GM12865 (cell line): ENCODE measurements around the gene MAPK8IP1.

Source experiments
- DNase-seq: peaks from one replicate; pipeline ENCODE4 v3.0.0; 2010; ENCODE audit warnings: low read depth
- H3K4me3 ChIP-seq: 2 replicates; pipeline ENCODE4 v1.5.1; 2011; ENCODE audit warnings: mild to moderate bottlenecking, low read depth, low read length, control low read depth
- TF ChIP-seq, protein P1 (sequence below): IDR thresholded peaks from 2 replicates; pipeline ENCODE4 v1.5.1; 2011; ENCODE audit warnings: low read length, control low read depth, low read depth, inconsistent platforms; ENCODE audit not compliant: insufficient read depth; ENCODE audit errors: missing control alignments

Gene MAPK8IP1

DNA sequence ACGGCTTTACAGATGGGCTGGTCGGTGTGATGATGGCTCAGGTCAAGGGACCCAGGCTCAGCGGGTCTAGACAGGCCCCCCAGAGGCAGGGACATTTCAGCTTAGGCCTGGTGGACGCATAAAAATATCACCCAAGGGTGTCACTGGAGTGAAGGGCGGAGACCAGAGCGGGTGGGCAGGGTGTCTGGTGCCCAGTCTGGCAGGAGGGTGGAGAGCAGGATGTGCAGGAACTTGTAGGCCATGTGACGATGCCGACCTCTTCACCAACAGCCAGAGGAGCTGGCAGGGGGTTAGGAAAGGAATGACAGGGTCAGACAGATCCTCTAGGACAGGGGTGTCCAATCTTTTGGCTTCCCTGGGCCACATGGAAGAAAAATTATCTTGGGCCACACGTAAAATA is 4.5 kb downstream of the MAPK8IP1 start:
- TF ChIP-seq, protein P1, sequence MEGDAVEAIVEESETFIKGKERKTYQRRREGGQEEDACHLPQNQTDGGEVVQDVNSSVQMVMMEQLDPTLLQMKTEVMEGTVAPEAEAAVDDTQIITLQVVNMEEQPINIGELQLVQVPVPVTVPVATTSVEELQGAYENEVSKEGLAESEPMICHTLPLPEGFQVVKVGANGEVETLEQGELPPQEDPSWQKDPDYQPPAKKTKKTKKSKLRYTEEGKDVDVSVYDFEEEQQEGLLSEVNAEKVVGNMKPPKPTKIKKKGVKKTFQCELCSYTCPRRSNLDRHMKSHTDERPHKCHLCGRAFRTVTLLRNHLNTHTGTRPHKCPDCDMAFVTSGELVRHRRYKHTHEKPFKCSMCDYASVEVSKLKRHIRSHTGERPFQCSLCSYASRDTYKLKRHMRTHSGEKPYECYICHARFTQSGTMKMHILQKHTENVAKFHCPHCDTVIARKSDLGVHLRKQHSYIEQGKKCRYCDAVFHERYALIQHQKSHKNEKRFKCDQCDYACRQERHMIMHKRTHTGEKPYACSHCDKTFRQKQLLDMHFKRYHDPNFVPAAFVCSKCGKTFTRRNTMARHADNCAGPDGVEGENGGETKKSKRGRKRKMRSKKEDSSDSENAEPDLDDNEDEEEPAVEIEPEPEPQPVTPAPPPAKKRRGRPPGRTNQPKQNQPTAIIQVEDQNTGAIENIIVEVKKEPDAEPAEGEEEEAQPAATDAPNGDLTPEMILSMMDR, result no peak
- DNase-seq, result no peak
- no peak overlapping the region for H3K4me3 ChIP-seq

- TF ChIP-seq, protein P1, result no peak
- H3K4me3 ChIP-seq, result no peak overlapping the region
- DNase-seq, result no peak
These were observed 5.6 kb downstream of the MAPK8IP1 start for GRCh38 chr11:45890886-45891550.

DNA sequence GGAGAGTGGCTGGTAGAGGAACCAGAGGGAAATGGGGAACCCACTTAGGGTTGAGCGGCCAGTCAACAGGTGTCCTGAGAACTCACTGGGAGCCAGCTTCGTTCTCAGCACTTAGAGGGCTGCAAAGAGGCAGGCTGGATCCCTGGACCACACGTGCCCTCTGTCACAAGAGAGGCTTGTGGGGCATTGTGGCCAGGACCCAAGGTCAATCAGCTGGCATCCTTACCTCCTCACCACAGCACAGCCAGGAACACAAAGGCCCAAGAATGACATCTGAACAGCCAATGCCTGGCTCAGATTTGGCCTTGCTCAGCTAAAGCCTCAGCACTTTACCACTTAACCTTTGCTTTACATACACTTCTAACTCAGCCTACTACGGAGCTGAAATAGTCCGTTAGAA is 7.4 kb downstream of the MAPK8IP1 start:
- no peak overlapping the region for H3K4me3 ChIP-seq
- TF ChIP-seq, protein P1, result no peak
- DNase-seq, result no peak

GRCh38 chr11:45894555-45895247 is 9.2 kb downstream of the MAPK8IP1 start:
- H3K4me3 ChIP-seq, result no peak overlapping the region
- TF ChIP-seq, protein P1, result no peak
- no peak for DNase-seq

GRCh38 chr11:45895553-45896259 is 10.3 kb downstream of the MAPK8IP1 start:
- H3K4me3 ChIP-seq, result no peak overlapping the region
- no peak for DNase-seq
- TF ChIP-seq, protein P1, result no peak

DNA sequence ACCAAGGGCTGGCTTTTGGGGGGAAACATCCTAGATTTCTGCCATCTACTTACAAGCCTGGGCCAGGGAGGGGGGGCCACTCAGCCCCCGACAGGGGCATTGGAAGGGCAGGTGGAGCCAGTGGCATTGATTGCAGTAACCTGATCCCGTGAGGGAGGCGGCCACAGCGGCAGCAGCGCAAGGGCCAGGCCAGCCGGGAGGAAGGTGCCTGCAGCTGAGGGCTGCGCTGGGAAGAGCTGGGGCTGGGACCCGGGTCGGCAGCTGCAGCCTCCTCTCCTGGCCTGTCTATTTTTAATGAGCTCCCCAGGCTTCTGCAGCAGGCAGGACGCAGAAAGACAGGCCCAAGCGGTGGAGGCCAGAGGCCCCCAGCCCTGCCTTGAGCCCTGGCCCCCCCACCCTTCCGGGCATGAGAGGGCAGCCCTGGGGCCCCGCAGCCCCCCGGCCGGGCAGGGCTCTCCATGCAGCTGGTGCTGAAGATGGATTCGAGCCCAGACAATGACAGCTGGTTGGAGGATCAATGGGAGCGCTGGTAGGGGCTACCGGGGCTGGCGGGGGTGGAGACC is 11.1 kb downstream of the MAPK8IP1 start:
- DNase-seq, result no peak
- H3K4me3 ChIP-seq, result no peak overlapping the region
- TF ChIP-seq, protein P1, result no peak
